ENCODE data around the gene RAN. TPM values are rescaled to one million over a fixed set of nuclear protein-coding genes. Genes with fewer than 3 reads are reported as not detected.

RAN gene
- total RNA-seq, 2 experiments from 2014 or later, result 2,531 to 2,575 TPM

DNA sequence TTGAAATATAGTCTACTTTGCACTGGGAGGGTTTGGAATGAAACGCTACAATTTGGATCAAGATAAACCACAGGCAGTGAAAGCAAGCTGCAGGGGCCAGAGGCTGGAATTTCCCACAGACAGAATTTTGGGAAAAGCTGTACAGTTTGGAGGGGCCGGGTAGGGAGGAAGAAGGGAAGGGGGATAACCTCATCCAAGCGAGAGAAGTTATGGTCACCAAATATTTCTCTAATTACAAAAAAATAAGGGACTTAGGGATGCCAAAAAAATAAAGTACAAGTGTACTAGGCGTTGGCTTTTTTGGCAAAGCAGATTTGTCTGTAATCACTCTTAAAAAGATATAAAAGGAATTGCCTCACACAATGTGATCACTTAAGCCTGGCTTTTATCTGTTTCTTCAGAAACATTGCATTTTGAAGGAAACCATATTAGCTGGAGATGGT is 50.7 kb downstream of the RAN start:
- no peak overlapping the region for H3K4me3 Mint-ChIP-seq

DNA sequence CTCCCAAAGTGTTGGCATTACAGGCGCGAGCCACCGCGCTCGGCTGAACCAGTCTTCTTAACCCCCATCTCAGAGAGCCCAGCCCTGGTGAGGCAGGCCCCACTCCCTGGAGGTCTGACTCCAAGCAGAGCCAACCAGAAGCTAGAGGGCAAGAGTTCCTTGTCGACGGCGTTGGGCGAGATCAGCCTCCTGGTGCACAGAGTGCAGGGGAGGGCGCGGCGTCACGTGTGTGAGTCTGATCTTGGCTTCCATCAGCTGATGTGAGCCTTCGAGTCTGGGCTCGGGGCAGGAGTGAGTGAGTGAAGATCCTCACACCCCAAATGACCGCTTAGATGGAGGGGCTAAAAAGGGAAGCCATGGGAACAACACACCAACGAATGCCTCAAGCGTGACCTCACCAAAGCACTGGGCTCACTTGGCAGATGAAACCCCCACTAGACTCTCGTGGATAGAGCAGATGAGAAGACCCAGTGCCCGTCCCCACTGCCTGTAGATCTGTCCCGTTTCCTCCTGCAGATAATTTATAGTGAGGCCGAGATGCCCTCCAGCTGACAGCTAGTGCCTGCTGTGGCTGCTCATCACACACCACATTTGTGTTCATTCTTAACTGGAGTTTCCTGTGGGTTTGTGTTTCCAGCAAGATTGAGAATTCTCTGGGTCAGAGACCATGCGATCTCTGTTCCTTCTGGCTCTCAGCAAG is 53.2 kb downstream of the RAN start:
- Mint-ChIP-seq H3K9me3 (no peaks in the 10 kb centered on the region), H3K36me3 (no peaks in the 10 kb centered on the region), H3K27me3 (peaks cover 39% of the 10 kb centered on the region), H3K4me3 (no peak overlapping the region), H3K4me1 (no peaks in the 10 kb centered on the region), H3K27ac (no peak overlapping the region)
- DNase-seq, result no peak

More for the DNA sequence above, 50.7 kb downstream of the RAN start:
- Mint-ChIP-seq H3K4me1 (no peaks in the 10 kb centered on the region), H3K27me3 (peaks cover 31% of the 10 kb centered on the region), H3K27ac (no peak overlapping the region), H3K9me3 (no peaks in the 10 kb centered on the region), H3K36me3 (no peaks in the 10 kb centered on the region)
- DNase-seq, result no peak

DNA sequence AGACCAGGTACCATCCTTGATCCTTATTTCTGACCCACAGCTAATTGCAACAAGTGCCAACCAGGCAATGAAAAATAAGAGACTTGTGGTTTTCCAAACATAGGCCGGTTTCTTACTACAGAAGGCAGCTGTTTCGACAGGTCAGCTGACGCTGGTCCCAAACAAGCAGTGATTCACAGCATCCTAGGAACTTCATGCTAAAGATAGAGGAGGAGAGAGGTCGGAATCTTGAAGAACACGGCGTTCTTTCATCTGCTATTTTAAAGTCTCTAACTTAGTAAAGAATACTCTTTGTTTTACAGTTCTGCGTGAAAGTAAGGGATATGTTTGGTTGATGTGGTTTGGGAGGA is 53.8 kb downstream of the RAN start:
- Mint-ChIP-seq H3K4me3 (no peak overlapping the region), H3K4me1 (no peaks in the 10 kb centered on the region), H3K36me3 (no peaks in the 10 kb centered on the region), H3K27me3 (peaks cover 44% of the 10 kb centered on the region), H3K27ac (no peak overlapping the region), H3K9me3 (no peaks in the 10 kb centered on the region)
- DNase-seq, result no peak

Other genes starting within 250 kb of the RAN start
- not detected for gene RIMBP2, start 155.8 kb upstream of the RAN start, total RNA-seq
- 10 to 100 TPM; 13.8 to 14.0 TPM for gene STX2, start 32.8 kb upstream of the RAN start, total RNA-seq
- gene ADGRD1, start 81.8 kb downstream of the RAN start, total RNA-seq, result under 1 TPM in 1 of 2 experiments, not detected in 1; 0.38 TPM

All from activated naive CD8-positive, alpha-beta T cell treated with anti-CD3 and anti-CD28 coated beads for 36 hours (primary cell).